GM19324 (cell line): ENCODE results near the gene PPARG.
"Not testable (repeated sequence)": the region's sequence is repeated elsewhere in the genome, so short reads cannot be mapped to it uniquely, and the experiment has no call there.

Experiments
- ATAC-seq: cut with Tn5 transposase; IDR thresholded peaks from one replicate; pipeline ENCODE4 v1.9.1; 2021; ENCODE audit warnings: mild to moderate bottlenecking, moderate library complexity; ENCODE audit not compliant: unreplicated experiment, low FRiP score

Gene PPARG

GRCh38 chr3:12472796-12473195 lies 183.9 kb downstream of the PPARG start:
- ATAC-seq = no peak

GRCh38 chr3:12473511-12473910 lies 184.6 kb downstream of the PPARG start:
- ATAC-seq = no peak

DNA sequence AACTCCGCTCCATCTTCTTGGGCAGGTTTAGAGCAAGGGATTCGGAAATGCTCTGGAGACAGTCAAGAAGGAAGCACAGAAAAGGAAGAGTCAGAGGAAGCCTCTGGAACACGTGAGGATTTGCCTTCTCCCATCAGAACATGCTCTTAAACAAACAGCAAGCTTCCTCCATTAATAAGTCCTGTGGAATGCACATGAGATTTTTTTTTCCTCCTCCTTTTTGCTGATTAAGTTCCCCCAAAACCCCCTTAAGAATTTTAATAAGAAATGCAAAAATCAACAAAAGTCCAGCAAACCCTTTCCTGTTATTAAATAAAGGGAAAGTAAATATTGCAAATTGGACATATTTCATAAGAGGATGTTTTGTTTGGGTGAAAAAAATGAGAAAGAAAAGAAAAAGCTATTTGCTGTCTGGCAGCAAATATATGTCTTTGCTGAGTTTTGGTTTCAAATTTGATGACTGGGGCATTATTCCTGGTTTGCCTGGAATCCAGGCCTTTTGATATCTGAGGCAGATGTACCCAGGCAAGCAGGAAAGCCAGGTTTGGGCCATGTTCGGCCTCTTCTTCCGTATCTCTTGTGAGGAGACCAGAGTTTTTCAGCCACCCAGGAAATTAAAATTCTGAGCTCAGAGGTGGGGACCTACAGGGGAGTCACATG lies 187.5 kb downstream of the PPARG start:
- no peak for ATAC-seq

- ATAC-seq = no peak
Measured at GRCh38 chr3:12477256-12477655, 188.4 kb downstream of the PPARG start.

- ATAC-seq = no peak
Measured at GRCh38 chr3:12478326-12478725, 189.5 kb downstream of the PPARG start.

DNA sequence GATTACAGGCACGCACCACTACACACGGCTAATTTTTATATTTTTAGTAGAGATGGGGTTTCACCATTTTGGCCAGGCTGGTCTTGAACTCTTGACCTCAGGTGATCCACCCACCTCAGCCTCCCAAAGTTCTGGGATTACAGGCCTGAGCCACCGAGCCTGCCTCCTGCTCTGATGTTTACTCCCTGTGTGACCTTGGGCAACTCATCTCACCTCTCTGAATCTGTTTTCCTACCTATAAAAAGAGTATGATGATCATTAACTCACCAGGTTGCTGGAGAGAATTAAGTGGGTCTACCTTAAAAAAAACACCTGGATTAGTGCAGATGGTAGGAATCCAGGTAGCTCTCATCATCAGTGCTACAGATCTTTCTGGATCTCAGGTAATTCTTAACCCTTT lies 190.3 kb downstream of the PPARG start:
- ATAC-seq = not testable (repeated sequence)

DNA sequence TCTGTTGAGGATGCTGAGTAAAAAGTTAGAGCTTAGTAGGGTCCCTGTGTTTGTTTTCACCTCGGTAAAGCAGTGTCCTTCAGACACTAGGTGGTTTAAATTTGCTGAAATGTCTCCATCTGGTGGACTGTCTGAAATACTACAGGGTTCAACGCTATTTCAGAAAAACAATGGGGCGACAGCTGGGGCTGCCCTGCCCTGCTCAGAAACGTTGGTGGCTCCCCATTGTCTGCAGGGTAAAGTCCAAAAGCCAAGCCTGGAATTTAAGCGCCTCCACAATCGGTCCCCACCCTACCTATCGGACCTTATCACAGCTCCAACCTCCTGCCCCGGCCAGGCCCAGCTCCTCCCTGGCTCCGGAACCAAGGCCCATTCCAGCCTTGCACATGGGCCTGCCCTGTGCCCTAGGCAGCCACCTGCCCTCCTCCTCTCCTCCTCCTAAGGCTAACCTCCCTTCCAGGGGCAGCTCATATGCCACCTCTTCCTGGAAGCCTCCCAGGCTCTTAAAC lies 191.1 kb downstream of the PPARG start:
- ATAC-seq = no peak

DNA sequence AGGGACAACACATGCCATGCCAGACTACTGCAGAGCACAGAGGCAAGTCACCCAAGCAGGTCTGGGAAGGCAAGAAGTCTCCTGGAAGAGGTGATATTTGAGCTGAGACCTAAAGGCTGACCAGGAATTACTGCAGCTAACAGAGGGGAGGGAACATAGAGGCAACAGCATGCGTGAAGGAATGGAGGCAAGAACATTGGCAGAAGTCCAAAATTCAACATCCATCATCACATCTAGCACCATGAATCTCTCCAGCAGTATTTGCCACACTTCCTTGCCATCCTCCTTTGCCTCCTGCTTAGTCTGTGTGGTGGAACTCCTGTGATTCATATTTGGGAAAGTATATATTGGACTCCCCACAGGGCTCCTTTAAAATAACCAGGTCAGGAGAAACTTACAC lies 194.5 kb downstream of the PPARG start:
- ATAC-seq = no peak

- ATAC-seq = no peak
Measured at GRCh38 chr3:12483872-12484197, 195.0 kb downstream of the PPARG start.
